HL-60/S4 treated with retinoic acid at 250 ng/mL for 4 days and 3 days (cell line): ENCODE measurements around the gene CCL20.
"Not testable (repeated sequence)": the region's sequence is repeated elsewhere in the genome, so short reads cannot be mapped to it uniquely, and the experiment has no call there.

Experiments used
- in situ Hi-C: fragments of 300-500 bp; cut with MboI; formaldehyde crosslinking; loops from 2 replicates; pipeline ENCODE4 v1.7.0; 2022; ENCODE audit warnings: low sequenced_read_pairs

CCL20 gene, protein sequence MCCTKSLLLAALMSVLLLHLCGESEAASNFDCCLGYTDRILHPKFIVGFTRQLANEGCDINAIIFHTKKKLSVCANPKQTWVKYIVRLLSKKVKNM

DNA sequence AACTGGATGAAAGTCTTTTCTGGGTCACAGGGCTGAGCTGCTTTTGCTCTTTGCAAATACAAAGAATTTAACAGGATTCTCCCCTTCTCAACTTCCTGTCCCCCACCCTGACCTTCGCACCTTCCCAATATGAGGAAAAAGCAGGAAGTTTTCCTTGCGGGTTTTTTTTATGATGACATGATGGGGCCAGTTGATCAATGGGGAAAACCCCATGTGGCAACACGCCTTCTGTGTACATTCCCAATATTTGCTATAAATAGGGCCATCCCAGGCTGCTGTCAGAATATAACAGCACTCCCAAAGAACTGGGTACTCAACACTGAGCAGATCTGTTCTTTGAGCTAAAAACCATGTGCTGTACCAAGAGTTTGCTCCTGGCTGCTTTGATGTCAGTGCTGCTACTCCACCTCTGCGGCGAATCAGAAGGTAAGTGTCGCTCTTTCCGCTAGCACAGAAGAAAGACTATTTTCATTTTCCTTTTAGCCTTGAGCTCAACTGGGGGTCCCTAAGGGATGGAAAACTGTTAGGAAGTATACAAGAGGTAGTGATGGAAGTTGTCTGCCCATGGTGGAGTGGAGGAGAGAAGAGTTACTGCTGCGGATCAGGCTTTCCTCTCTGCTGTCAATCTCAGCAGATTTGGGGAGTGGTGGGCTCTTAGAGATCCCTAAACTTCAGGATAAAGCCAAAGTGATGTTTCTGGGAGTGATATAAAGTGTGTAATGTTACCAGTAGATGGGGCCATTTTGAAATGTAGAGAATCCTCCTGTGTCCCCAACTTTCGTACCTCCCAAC lies at the start of gene CCL20:
TSS of gene CCL20 (plus strand) at position 281 of the 792 bp plus-strand sequence. CDS start at position 351, 70 bp downstream.
- in situ Hi-C loops, result no loop called here

DNA sequence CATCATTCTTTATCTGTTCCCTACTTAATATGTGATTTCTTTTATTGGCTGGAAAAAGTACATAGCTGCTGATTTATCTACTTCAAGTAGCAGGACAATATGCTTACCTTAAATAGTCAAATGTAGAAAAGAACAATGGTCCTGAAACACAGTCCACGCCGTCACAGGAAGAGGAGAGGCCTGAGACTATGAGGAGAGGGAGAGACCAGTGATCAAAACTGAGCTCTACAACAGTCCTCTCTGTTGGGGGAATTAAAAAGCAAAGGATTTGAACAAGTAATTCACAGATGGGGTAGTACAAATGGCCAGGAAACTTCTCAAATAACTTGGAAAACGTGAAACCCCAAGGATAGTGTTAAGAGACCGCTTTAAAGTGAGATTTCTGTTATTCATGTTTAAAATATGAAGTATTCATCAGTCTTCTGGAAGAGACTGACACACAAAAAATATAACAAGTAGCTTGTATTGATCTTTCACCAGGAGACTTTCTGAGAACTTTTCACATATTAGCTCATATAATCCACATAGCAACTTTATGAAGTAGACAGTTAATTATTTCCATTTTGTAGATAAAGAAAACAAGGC lies 47.8 kb upstream of the CCL20 start:
- in situ Hi-C loops, result no loop called here

DNA sequence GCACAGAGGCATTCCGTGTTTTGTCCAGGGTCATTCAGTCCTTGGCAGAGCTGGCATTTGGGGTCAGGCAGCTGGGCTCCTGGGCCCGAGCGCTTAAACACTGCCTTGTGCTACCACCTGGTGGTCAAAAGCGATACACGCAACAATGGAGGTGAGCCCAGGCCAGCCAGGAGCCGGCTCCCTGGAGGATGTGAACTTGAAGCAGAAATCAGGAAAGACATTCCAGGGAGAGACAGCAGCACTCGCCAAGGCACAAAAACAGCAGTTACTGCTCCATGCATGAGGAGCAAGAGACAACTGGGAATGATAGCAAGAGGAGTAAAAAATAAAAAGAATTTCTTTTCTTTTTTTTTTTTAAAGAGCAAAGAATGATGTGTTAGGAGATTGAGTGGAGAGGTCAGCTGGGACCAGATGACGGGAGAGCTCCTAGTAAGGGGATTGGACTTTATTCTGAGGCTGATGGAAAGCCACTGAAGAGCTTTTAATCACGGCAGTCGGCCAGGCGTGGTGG lies 47.2 kb upstream of the CCL20 start:
- in situ Hi-C loops, result no loop called here

DNA sequence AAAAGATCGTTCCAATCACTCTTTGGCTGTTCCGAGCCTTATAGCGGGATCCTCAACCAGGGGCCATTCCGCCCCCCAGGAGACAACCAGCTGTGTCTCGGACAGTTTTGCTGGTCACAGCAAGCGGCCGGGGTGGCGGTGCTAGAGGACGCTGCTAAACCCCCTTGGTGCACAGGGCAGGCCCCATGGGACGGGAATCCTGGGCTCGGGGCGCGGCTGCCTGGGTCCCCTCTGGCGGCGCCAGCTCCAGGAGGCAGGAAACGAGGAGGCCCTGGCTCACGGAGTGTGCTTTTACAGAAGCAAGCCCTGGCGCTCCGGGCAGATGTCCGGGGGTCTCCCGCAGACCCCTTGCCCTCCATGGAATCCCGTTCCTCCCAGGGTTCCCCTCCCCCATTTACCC lies 45.8 kb upstream of the CCL20 start:
- in situ Hi-C loops, result no loop called here

DNA sequence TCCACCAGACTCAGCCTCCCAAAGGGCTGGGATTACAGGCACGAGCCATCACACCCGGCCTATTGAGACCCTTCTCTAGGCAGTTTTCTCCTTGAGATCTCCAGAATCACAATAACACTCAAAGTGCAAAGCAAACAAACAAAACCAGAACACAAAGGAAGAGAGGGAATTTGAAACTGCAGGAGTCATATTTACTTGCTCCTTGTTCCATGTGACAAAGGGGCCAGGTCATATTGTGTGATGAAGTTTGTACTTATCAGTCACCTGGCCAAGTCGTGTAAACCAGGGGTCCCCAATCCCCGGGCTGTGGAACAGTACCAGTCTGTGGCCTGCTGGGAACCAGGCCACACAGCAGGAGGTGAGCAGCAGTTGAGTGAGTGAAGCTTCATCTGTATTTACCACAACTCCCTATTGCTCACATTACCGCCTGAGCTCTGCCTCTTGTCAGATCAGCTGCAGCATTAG lies 41.4 kb upstream of the CCL20 start:
- in situ Hi-C loops, result no loop called here

DNA sequence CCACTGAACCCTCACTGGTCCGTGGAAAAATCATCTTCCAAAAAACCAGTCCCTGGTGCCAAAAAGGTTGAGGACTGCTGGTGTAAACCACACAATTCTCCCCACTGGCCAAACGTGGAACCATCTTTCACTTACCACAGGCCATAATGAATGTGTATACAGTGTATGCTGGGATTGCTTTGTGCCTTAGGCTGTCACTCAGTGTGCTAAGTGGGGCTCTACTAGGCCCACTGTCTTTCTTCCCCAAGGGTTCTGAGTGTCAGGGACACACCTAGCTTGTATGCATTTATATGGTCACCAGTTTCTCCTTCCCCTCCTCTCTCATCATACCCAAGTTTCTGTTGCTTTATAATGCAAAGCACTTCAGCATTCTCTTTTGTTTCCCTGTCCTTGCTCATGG lies 40.7 kb upstream of the CCL20 start:
- in situ Hi-C loops, result no loop called here

DNA sequence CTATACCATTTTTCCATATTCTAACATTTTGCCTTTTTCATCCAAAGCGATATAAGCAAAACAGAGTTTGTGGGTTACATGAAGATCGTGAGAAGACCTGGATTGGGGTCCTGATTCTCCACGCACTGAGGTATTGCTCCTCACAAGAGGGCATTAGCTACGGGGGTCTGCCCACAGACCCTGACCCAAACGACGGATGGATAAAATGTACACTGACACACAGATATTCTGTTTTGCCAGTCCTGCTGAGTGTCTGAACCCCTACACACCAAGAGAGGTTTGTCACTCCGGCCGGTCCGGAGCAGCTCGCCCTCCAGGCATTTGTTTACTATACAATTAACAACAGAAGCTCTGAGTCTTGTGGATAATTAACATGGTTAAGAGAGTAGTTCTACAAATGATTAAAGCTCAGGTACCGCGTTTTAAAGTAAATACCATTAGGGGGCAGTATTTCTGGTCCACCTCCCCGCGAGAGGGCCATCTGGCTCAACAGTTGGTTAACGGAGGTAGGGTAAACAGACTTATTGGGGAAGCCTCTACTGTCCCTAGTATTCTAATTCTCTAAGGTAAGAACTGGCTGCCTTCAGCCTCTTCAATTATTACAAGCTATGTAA lies 39.5 kb upstream of the CCL20 start:
- in situ Hi-C loops, result no loop called here

DNA sequence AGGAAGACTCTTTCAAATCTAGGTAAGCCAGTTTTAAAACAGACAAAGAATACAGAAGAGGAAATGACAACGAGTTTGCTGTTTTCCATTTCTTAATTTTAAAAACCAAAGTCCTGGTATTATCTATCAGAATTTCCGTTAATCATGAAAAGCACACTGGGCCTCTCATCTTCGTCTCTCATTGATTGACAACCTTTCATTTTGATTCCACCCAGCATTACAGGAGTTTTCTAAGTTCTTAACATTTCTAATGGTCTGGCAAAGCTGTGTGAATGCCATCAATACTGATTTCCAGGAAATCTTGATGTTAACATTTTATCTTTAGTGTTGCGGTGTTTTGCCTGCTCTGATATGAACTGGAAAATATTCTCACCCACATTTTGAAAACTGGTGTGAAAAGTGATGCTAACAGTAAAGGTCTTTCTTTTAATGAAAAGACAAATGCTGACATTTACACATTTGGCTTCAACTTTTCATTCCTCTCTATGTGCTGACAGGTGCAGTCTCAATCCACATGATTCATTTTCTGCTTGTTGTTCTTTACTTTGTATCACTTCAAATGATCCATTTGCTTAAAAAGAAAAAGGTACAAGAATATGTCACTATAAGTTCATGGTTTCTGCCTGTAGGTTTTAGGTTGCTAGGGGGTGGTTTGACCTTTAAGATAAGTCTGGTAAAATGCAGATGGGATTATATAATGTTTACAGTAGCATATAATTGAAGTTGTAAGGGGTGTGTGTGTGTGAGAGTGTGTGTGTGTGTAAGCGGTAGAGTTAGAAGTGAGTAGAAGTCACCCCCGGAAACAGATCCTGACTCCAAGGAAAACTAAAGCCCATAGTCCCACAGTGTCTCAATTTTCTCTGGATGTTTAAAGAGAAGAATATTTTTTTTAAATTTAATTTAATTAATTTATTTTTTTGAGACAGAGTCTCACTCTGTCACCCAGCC lies 38.5 kb upstream of the CCL20 start:
- in situ Hi-C loops, result no loop called here

DNA sequence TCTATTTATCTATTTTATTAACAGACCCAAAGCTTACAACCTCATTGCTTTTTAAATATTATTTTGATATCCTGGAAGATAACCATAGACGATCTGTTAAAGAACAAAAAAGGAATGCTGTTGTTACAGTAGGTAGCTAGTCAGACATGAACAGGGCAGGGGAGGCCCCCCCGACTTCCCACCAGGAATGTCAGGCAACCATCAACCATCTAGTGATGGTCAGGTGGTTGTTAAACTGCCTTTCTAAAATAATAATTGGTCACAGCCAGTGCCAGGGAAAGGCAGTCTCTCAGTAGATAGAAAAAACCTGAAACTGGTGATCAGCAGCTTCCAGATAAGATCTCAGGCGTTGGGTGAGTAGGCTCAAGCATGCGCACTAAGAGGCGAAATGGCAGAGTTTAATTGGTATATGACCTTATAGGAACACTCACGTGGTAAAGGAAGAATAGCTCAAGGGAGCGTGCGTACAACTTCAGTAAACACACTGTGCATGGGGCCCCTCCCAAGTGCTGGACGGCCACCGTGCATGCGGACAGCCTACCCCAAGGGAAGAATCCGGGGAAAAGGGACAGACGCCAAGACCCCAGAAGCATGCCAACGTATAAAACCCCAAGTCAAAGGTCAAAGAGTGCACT lies 32.5 kb upstream of the CCL20 start:
- in situ Hi-C loops, result no loop called here

DNA sequence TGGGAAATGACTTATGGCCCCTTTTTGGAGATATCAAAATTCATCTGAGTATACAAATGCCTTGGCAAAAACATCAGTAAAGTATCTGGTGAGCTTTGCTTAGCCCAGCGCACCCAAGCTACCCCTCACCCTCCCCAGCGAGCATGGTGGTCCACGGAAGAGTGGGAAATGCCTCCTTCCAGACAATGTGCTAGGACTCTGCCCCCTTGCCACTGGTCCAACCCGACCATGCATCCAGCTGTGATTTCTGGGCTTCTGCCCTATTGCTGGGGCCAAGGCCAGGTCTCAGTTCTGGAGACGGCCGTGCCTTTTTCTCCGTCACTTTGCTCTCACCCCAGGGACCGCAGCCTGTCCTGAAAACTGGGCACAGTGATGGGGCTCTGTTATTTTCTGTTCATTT lies 31.8 kb upstream of the CCL20 start:
- in situ Hi-C loops, result no loop called here

DNA sequence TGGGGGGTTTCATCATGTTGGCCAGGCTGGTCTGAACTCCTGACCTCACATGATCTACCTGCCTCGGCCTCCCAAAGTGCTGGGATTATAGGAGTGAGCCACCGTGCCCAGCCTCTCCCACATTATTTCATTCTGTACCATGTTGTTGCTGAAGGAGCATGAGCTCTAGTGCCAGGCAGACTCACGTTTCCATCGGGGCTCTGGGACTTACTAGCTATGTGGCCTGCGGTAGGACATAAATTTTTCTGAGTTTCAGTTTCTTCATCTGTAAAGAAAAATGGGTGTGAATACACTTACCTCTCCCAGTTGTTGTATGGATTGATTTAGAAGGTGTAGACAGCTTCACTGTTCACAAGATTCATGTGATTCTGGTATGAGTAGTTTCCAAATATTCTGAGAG lies 30.8 kb upstream of the CCL20 start:
- in situ Hi-C loops, result no loop called here

DNA sequence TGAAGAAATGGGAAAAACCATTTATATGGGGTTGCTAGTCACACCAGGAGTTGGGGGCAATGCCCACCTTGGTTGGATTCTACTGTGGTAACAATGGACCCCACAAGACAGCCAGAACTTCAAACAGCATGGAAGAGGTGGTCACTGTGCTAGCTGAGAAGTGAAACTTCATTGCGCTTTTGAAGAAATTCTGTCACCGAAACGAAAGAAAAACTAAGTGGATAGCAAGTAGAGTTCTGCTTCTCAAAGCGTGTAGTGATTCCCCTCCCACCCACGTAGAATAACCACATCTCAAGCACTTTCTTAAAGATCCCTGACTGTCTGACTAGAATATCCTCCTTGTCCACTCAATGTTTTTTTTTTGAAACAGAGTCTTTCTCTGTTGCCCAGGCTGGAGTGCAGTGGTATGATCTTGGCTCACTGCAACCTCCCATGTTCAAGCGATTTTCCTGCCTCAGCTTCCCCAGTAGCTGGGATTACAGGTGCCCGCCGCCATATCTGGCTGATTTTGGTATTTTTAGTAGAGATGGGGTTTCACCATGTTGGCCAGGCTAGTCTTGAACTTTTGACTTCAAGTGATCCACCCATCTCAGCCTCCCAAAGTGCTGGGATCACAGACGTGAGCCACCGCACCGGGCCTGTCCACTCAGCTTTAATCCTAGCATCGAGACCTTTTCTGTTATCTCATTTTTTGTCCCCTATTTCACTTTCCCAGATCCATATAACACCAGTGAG lies 30.1 kb upstream of the CCL20 start:
- in situ Hi-C loops, result no loop called here

DNA sequence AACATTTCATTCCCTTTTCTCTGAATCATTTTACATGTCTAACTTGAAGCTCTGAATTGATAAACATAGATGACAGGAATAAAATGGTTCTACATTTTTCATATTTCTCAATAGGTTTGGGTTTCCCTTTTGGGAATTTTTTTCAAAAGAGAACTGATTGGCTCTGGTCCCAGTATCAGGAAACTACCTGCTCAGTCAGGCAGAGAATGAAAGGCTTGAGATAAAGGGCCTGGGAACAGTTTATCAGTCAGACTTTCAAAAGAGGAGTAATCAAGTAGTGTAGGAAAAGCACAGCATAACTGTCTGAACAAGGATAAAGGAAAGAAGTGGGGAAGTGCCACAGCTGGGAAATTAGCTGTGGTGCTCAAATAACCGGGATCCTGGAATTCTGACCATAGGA lies 28.3 kb upstream of the CCL20 start:
- in situ Hi-C loops, result no loop called here

DNA sequence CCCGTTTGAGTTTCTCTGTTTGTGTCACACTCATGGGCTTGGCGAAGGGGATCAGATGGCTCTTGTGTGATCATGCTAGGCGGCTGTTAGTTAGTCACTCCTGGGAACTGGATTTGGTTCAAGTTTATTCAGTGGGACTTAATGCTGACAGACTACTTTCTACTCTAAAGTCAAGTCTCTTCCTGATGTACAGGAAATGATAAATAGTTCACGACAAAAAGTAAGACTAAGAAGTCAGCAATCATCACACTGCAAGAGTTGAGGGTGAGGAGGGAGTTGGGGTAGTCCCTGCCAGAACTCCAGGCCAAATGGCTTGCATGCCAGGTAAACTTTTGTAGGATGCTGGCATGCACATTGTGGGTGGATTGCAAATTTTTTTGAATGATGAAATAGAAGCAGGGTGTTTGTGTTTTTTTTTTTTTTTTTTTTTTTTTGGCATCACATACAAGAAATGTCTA lies 25.1 kb upstream of the CCL20 start:
- in situ Hi-C loops, result no loop called here

DNA sequence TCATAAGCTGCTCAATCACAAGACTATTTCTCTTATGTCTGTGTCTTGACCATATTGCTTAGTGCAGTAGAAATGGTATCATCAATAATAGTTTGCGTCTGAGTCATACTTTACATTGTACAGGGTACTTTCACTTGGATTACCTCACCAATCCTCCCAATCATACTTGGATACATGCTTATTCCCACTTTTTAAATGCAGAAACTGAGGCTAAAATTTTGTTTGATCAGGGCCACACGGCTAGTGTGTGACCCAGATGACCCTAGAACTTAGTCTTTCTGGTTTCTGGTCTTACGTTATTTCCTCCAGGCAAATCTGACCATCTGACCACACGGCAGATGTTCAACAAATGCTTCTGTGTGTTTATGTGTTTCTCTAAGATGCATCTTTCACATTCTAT lies 23.8 kb upstream of the CCL20 start:
- in situ Hi-C loops, result no loop called here

DNA sequence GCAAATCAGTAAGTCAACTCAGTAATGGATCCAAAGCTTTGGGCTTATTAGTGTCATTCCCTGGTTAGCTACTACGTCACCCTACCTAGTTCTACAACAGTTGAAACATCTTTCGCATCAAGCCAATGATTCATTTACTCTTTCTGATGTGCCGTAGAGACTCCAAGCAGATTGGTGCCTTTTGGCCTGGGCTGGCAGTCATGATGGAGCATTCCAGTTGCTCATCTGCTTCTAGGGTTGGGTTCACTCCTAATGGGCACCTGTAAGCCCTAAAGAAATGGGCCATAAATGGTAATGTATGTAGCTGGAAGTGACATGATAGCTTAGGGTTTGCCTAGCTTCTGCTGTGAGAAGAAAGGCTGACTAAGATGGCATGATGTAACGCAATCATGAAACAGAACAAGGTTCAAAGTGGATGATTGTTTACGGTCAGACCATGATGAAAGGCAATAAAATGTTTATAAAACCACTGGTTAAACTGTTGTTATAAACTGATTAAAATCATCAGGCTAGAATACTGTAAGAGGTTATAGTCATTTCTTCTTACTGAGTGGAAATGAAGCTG lies 20.4 kb upstream of the CCL20 start:
- in situ Hi-C loops, result no loop called here

DNA sequence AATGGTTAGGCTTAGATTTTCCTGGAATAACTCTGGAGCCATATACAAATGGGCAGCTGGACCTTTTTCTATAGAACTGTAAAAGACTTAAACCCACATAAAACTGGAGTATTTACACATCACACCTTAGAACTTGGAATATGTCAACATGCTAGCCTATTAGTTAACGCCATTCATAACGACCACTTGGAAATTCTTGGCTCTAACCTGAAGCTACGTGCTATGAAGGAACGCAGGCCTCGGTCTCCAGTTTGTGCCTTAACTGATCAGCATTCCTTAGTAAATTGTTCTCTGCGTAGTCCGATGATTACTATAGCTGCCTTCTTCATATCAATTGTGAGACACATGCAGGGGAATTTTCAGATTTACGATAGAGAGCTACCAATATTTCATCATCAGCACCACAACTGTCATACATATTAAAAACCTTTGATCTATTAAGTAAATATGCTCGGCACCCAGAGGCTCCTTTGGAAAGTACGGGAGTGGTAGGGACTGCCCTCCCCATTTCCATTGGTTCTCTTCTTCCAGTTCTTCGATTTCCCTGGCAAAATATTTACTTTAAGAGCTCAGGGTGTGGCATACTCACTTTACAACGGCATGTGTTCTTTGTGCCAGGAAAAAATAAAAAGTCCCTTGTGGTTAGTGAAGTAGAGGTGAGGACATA lies 17.5 kb upstream of the CCL20 start:
- in situ Hi-C loops, result no loop called here

DNA sequence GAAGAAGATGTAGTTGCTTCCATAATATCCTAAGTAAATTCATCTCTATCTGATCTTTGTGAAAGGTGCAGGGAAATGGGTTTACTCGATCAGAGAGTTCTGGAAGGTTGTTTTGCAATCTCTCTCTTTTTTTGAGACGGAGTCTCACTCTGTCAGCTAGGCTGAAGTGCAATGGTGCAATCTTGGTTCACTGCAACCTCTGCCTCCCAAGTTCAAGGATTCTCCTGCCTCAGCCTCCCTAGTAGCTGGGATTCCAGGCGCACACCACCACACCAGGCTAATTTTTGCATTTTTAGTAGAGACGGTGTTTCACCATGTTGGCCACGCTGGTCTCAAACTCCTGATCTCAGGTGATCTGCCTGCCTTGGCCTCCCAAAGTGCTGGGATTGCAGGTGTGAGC lies 16.9 kb upstream of the CCL20 start:
- in situ Hi-C loops, result not testable (repeated sequence)

DNA sequence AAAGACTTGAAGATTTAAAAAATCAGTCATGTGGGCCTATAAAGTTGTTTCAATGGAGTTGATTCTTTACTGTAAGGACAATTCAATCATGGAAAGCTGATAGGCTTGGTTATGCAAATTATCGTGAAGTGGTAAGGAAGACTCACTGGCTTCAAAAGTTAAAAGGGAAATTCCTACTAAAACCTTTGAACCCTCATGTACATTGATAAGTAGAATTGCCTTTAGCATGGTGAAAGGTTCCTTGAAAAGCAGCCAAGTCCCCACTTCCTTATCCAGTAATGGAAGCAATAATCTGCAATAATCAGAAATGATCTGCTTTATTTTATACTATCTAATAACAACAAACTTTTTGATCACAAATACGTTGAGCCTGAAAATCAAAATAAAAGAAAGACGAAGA lies 14.4 kb upstream of the CCL20 start:
- in situ Hi-C loops, result no loop called here
